ENCODE measurements around the gene GABRQ.

GABRQ gene
- total RNA-seq, result 0 to 0.08 (median 0) reads per million in 18 experiments

DNA sequence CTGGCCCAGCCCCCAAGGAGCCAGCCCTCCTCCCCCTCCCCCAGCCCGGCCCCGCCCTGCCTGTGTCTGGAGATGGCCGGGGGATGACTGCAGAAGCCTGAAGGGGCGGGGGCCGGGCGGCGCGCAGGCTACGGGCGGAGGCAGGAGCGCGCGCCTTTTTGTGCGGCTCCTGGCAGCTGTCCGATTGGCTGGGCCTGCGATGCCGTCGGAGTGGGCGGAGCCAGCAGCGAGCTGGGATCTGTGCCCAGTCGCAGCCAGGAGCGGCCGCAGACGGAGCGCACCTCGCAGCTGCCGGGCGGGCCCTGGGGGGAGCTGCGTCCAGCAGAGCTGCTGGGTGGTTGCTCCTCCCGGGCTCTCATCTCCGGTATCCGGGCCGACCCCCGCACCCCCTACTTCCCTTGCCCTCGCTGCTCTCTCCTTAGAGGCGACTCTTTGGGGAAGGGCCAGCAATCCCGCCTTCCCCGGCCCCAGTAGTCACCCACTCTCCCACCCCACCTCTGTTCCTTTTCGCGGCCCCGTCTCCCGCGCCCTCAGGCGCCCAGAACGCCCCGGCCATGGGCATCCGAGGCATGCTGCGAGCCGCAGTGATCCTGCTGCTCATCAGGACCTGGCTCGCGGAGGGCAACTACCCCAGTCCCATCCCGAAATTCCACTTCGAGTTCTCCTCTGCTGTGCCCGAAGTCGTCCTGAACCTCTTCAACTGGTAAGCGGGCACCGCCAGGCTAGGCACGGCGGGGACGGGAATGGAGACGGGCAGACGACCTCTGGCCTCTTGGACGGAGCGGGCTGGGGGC is at the start of gene GABRQ:
GABRQ (plus strand) TSS at position 247 of the 794 bp plus-strand sequence; CDS start at position 555, 308 bp downstream.
- DNase-seq, result no peak

DNA sequence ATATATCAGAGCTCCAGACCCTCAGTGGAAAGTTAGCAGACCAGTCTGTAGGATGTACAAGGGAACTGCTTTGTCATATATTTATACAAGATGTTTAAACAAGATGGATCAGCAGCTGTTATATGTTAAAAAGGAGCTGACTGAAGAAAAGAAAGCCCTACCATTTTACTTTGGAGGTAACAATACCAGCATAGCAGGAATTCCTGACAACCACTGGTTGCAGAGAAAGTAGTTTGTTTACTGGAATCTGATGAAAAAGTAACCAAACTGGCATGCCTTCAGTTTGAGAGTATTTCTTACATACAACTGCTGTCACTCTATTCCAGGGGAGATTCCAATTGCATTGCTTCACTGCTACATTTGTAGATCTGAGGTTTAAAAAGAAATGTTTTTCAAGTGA is 49.5 kb upstream of the GABRQ start:
- DNase-seq, result no peak

DNA sequence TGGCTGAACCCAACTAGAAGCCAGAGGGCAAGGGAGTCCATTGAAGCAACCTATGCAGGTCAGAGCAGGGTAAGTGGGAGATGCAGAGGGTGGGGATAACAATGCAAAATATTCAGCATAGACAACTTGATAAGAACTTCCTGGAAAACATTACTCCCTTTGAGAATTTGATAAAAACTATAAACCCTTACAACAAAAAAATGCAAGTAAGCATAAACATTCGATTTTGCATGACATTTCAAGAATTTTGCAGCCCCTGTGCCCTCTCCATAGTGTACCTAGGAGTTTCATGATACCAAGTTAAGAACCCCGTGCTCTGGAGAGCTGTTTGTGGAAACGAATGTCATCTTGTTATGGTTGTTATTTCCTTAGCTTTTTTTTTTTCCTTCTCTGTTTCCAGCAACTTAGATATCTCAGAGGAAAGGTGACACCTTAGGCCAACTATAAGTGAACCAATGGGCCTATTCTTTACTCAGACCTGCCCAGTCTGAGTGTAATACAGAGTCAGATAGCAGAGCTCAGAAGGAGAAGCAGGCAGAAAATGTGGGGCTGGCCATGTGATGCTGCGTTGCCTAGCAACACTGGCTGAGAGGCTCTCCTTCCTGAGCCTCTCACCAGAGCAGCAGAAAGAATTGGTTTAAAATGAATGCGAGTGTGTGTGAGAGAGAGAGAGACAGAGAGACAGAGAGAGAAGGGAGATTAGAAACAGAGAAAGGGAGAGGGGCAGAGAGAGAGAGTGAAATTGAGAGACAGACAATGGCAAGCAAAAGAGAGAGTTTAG is 36.7 kb upstream of the GABRQ start:
- DNase-seq, result no peak

DNA sequence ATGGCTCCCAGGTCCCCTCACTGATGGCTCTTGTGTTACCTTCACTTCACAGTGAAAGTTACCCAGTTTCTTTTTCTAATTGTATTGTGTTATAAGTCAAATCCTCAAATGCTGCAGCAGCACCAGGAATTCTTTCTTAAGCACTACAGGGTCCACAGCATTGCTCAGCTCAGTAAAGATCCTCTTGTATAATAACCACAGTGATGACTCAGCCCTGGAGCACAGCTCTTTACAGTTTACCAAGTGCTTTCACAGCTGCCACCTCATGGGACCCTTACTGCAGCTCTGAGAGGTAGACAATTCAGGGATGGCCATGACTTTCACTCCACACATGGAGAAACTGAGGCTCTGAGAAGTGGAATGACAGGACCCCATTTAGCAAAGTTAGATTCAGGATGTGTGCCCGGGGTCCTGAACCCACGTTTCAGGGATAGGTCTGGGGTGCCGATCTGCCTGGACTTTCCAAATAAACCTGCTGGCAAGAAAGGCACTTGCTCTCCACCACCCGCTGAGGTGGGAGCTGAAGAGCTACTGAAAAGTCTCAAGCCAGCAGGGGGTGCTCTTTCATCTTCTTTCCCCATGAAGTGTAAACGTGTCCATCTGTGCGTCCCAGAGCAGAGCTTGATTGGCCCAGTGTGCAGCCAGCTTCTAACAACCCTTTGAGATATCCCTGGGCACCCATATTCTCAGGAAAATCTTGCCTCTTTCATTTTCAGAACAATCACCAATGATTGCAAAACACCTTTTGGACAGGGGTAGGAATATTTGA is 35.7 kb upstream of the GABRQ start:
- DNase-seq, result no peak

DNA sequence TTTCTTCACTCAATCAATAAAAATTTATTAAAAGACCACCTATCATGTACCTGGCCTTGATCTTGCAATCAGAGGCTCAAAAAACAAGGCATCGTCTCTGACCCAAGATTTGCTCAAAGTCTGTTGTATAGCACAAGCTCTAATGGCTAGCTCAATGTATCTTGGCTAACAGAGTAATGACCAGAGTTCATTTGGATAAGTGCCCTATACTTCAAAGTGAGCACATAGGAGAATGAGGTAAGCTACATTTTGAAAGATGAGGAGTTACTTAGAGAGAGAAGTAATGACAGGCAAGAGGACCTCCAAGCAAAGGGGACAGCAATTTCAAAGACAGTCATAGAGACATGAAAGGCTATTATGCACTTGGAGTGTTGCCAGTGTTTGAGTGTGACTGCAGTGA is 22.9 kb upstream of the GABRQ start:
- no peak for DNase-seq

DNA sequence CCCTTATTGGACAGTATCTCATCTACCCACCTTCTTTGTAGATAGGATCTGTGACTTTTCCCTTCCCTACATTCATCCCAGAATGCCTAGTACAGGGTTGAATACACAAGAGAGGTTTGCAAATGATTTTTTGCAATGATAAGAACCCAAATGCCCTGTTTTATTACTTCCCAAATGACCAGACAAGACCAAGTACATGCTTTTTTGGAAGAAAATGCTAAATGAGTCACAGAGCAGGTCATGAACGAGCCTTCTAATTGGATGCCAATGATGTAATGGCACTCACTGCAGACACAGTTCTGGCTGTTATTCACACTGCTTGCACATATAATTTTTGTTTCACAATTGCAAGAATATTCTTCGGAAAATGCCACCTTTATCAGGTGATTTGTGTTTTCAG is 17.8 kb upstream of the GABRQ start:
- no peak for DNase-seq

DNA sequence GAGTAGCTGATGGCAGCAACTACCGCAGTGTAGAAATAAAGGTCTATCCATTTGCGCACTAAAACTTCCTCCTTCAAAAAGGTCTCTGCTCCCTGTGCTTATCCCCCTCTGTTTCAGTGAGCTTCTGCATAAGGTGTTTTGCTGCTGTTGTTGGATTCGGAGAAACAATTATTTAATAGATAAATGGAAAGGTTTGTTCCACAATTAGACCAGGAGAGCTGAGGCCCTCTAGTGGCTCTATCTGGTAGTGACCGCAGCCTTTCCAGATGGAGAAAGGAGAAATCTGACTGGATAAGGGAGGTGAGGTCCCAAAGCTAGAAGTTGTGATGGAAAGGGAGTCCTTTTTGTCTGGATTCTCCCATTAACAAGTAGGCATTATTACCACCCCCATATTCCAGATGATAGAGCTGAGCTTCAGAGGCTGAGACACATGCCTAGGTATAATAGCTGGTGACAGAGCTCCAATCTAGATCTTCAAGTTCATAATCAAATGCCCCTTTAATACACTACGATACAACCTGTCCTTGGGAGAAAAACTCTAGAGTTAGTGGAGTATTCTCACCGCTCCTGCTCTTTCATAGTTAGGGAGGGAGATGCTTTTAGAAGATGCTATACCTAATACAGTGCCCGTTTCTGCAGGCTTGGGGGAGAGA is 5.1 kb upstream of the GABRQ start:
- DNase-seq, result peak; percentile 22 to 36

DNA sequence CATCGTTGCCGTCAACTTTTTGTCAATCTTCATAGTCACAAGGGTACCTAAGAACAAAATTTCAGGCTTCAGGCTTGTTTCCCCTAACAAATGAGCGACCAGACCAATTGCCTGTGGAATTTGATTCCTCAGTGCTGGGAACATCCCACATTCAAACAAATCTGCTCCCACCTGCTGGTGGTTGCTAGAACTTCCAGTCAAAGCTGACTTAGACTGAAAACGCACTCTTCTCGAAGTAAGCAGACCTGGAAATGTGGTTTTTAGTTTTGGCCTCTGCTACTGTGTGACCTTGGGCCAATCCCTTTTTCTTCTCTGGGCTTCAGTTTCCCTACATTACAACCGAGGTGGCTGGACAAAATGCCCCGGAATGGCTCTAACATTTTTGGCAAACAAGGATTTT is 1.8 kb upstream of the GABRQ start:
- peak in 1 of 2 donors; percentile 3 for DNase-seq

DNA sequence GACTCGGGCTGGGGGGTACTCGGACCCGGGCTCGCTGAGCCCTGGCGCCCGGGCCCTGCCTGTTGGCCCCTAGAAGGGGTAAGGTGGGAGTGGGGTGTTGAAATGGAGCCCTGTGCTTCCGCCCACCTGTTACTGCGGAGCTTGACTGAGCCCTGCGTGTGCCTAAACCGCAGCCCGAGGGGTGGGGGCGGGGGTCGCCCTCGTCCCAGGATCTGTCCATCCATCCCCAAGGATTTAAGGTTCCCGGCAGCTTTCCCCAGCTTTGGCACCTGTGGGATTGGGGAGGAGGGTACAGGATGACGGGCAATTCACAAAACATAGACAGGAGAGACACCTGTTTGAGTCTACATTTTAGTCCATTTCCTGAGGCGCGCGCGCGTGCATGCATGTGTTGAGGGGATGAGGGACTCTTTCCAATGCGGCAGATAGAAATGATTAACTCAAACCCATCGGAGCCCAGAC is 779 bp downstream of the GABRQ start:
- no peak for DNase-seq

DNA sequence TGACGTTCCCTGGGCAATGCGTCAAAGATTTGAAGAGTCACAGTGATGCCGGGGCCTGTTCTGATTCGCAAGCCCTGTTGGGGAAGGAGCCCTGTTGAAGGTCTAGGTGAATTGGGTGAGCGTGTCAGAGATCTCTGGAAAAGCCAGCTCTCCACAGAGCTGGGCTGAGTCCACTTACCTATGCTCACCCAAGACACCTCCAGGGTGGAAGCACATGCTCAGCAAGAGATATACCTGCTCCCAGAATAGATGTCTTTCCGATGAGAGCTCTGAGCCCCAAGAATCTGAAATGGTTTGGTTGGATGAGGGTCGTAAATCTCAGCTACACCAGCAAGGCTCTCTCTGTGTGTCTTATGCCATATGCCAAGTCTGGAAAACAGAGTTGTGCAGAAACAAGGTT is 1.7 kb downstream of the GABRQ start:
- DNase-seq, result no peak

DNA sequence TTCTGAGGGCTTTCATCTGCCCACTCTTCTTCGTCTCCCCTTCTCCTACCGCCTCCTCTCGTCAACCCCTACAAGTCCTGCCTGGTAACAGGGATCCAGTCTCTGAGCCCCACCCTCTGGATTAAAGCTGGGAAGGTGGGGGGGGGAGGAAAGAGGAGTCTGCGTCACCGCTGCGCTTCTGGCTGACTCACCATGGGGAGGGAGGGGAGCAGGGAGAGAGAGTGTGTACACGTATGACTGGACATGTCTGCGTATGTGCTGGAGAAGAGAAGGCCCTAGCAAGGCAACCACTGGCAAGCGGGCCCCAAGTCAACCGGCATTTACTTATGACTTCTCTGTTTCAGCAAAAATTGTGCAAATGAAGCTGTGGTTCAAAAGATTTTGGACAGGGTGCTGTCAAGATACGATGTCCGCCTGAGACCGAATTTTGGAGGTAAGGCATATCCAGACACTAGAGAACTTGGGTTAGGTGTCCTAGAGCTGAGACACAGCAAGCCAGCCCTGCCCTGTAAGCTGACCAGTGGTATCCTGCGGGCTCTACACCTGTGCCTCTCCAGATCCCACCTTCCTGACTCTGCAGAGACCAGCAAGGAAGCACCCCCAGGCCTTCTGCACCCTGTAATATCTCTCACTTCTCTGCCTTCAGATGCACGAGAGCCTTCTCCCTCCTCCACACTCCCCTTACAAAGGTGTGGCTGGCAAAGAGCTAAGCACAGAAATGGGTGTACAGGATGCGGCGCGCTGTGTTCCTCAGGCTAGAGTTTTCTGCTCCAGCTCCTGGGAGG is 2.5 kb downstream of the GABRQ start:
- DNase-seq, result no peak

DNA sequence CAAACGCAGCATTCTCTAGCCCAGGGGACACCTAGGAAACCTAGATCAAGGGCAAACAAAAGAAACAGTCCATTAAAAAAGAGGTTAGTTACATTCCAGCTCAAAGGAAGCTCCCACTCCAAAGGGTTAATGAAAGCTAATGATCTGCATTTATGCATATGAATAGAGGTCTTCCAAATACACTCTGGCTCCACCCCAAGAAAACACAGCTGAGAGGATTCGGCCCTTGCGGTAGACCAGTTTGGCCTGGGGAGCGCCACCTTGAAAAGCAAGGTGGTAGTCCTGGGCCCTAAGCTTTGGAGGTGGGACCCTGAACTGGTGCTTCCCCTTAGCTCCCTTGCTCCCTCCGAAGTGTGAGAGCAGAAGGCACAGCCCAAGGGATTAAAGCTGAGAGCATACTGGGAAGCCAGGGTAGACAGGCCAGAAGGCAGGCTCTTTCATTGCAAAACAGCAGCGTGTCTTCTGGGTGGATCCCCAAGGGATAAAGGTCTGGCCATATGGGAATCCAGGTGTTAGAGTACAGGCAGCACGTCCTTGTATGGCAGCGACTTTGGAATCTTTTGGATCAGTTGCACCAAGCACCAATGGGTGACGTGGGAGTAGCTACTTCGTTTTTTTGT is 3.7 kb downstream of the GABRQ start:
- no peak for DNase-seq

DNA sequence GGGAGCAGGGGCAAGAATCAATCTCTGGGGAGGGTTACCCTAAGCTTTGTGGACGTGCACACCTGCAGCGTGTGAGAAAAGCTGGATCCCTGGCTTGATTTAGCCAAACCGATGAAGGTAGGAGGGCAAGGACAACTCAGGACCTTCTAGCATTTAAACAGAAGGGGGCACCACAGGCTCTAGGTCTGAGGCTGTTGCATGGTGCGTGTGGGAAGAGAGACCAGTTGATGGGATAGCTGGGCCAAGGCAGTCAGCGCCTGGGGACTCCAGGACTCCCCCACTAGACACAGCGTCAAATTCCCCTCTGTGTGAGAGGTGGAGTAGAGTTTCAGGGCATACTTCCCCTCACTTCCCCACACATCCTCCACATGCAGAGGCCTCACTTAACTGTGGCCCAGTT is 4.3 kb downstream of the GABRQ start:
- no peak for DNase-seq

DNA sequence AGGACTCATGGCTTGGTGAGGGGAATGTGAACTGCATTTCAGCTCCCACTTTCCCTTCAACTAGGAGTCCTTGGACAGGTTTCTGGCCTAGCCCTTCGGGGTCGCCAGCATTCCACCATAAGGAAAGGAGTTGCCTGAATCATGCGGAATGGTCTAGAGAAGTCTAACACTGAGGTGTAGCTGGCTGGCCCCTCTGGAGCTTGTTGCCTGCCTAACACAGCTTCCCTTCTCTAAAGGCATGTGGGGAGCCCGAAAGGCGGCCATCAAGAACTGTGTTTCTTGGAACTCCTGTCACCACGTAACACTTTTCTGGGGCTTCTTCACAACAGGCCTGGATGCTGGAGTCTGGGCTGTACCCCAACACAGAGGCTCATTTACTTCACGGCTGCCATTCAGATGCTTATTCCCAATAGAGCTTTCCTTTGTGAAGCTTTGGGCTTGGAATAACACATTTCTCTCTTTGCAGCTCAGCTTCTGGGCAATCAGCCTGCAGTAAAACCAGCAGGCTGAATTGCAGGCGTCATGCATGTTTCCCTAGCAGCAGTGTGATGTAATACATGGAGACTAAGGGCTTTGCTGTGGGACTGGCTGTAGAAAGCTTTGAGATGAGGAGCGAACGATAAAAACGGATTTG is 5.4 kb downstream of the GABRQ start:
- DNase-seq, result no peak

DNA sequence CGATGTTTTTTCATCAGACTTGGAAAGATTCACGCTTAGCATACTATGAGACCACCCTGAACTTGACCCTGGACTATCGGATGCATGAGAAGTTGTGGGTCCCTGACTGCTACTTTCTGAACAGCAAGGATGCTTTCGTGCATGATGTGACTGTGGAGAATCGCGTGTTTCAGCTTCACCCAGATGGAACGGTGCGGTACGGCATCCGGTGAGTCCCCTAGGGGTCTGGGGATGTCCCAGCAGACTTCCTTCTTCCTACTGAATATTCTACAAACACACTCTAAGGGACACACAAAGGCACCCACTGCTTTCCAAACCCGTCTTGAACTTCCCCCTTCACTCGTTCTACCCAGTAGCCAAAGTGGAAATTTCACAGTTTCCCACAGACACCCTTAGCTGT is 9.3 kb downstream of the GABRQ start:
- no peak for DNase-seq

DNA sequence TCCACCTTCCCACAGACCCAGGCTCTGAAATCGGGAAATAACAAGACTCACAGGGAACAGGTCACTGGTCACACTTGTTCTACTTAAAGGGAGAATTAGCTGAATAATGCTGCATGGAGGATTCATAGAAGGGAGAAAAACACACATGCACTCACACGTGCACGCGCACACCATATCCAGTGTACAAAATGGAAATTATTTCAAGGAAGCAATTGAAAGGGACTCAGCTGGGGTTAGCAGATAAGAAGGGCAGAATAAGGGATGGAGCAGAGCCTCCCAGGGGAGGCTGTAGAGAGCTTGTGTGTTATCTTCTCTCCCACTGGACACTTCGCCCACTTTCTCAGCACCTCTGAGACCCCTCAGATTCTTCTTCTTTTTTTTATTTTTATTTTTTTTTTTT is 10.3 kb downstream of the GABRQ start:
- no peak for DNase-seq

DNA sequence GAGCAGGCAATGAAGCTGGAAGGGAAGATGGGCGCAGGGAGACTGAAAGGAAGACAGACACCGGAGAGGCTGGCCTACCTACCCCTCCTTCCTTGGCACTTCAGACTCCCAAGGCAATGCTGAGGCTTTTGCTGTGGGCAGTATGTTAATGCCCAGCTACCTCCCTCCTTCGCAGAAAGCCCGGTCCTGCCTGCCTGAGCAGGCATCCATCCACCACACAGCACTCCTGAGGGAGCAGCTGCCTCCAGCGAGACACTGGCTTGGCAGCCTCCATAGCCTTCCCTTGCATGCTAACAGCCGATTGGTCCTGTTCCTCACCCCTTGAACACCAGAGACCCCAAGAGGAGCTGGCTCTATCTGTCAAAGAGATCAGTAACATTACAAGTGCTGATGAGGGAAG is 14.4 kb downstream of the GABRQ start:
- DNase-seq, result no peak

DNA sequence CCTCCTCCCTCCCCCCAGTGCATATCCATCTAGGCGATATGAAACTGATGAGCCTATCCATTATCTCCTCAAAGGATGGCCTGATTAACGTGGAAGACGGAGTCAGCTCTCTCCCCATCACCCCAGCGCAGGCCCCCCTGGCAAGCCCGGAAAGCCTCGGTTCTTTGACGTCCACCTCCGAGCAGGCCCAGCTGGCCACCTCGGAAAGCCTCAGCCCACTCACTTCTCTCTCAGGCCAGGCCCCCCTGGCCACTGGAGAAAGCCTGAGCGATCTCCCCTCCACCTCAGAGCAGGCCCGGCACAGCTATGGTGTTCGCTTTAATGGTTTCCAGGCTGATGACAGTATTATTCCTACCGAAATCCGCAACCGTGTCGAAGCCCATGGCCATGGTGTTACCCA is 14.8 kb downstream of the GABRQ start:
- DNase-seq, result no peak

DNA sequence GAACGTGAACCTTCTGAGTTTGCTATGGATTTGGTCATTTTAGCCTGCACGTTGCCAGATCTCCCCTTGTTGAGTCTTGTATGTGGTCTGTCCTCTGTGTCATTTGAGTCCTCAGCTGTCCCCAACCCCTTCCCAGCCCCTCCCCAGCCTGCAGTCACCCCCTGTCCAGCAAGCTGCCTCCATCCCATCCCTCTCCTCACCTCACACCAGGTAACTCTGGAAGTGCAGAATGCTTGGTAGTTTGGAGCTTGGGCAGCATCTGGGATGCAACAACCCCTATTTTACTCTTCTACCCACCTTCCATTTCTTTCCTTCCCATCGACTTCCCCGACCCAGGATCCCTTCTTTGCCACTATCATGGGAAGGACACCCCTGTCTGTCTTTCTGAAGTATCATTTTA is 18.4 kb downstream of the GABRQ start:
- no peak for DNase-seq

DNA sequence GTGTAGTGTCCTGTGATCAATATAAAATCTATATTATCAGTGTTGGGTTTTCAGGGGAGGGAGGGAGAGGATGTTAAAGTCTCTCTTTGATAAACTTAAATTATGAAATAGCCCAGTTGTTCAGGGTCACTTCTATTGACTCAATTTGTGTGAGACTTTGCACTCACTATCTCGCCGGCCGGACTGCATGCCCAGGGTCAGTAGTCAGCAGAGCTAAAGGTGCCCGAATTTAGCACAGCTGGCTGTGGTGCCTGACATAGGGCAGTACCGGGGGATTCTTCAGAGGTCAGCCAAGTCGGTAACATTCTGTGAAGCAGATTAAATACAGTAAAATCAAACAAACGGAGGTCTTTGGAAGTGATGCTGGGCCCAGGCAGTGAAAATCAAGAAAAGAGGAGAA is 19.2 kb downstream of the GABRQ start:
- no peak for DNase-seq

DNA sequence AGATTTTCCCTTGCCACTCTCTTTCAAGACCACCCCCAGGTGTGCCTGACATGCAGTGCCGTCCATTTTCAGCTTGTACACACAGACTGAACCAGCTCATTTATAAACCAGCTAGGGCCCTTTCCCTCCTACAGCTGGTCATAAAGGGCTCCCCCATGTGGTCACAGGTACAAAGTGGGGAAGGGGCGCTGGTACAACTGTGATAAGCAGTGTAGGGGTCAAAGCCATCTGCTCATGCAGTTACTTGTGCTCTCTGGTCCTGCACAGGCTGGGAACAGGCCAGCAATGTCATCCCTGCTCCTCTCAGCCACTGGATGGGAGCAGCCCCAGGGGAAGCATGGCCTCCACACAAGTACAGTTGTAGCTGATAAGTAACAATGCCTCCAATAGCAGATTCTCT is 20.6 kb downstream of the GABRQ start:
- no peak for DNase-seq

Measured in inflammatory macrophage (primary cell).